Dedifferentiated amniotic fluid mesenchymal stem cell (primary cell): ENCODE results near the gene YOD1.

Source experiments
- DNase-seq: peaks from one replicate; pipeline ENCODE4 v3.0.0-alpha.2; 2016; ENCODE audit errors: extremely low spot score

Gene YOD1

GRCh38 chr1:207009182-207009850 lies 41.7 kb downstream of the YOD1 start:
- no peak for DNase-seq

DNA sequence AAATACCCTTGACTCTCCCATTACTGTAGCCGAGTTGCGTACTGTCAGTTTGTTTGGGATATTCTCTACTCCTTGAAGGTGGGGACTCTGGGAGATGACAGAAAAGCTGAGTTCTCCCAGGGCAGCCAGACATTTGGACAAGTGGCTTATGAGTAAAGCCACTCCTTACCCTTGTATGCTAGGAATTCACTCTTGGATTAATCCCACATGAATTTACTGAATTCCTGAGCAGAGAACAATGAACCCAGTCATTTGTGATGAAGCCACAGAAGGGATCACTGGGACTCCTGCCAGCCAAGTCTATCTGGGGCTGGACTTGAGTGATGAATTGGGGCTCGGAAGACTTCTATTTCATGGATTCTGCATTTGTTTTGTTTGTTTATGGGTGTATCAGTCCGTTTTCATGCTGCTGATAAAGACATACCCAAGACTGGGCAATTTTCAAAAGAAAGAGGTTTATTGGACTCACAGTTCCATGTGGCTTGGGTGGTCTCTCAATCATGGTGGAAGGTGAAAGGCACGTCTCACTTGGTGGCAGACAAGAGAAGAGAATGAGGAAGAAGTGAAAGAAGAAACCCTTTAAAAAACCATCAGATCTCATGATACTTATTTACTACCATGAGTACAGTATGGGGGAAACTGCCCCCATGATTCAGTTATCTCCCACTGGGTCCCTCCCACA lies 43.5 kb downstream of the YOD1 start:
- DNase-seq, result peak; percentile 90

- DNase-seq, result no peak
Observed at GRCh38 chr1:207006914-207007313, 44.1 kb downstream of the YOD1 start.

GRCh38 chr1:207006083-207006482 lies 44.9 kb downstream of the YOD1 start:
- no peak for DNase-seq

DNA sequence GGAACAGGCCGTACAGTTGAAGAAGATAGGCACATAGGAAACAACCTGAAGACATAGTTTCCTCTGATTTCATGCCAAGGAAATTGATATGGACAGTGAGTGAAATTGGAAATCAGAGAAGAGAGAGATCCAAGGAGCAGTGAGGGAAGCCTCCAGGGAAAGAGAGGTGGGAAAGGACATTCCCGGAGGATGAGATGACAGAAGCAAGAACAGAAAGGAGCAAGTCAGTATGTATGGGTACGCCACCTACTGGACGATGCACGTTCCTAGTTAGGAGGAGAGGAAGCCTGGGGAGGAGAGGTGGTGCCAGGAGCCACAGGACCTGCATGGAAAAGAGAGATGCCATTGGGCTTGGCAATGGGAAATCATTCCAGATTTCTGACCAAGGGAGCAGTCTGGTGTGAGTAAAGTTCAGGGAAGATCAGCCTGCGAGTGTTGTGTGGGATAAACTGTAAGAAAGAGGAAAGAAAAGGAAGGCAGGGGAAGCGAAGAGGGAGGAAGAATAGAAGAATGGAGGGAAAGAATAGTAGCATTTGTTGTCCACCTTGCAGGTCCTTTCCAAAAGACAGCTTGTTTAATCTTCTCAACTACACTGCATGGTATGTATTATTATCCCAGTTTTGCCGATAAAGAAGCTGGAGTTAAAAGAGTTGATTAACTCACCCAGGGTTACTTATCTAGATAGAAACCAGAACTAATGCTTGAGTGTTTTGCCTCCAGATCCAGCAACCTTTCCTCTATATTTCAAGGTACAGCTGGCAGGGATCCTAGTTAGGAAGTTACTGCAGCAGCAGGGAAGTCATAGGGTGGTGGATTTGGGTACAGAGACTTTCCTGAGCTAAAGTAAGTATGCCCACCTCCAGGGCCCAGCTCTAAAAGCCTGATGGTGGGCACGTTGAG lies 45.8 kb downstream of the YOD1 start:
- peak; percentile 55 for DNase-seq

- no peak for DNase-seq
Observed at GRCh38 chr1:207003210-207003609, 47.8 kb downstream of the YOD1 start.

- no peak for DNase-seq
Observed at GRCh38 chr1:207002724-207003146, 48.3 kb downstream of the YOD1 start.

- no peak for DNase-seq
Observed at GRCh38 chr1:207001492-207002245, 49.3 kb downstream of the YOD1 start.

DNA sequence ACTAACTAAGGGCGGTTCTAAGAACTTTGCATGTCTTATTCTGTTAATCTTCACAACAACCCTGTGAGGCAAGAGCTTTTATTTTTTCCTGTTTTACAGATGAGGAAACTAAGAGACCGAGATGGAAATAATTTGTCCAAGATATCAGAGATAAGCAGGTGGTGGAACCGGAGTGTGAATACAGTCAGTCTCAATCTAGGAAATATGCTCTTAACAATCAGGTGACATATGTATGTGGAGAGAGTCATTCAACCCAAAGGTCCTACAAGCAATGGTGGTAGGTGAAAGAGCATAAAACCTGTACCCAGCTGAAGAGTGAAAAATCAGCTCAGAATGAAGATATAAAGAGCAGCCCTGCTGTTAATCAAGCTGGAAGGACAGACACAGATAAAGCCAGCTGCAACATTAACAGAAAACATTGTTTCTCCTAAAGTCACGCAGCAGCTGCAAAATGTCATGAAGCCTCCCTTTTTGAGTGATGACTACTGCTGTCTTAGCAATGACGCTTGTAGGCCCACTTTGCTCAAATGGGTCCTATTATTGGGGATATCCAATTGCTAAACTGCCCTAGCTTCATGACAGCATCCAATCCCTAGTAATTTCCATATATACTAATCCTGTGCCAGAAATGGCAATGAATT lies 50.2 kb downstream of the YOD1 start:
- DNase-seq, result no peak

DNA sequence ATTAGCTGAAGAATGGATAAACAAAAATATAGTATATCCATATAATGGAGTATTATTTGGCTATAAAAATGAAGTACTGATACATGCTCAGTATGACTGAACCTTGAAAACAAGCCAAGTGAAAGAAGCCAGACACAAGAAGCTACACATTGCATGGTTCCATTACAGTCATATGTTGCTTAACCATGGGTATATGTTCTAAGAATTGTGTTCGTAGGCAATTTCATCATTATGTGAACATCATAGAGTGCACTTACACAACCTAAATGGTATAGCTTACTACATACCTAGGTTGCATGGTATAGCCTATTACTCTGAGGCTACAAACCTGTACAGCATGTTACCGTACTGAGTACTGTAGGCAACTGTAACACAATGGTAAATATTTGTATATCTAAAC lies 52.2 kb downstream of the YOD1 start:
- DNase-seq, result no peak
